Prostate gland (tissue), 2 donors: ENCODE data around the gene INTS14.

Source experiments
- CTCF ChIP-seq, 4 experiments: fragments of 200-600 bp in 2 of 4; fragments of 450-650 bp in 2 of 4; sonication (generic) in 2 of 4; IDR thresholded peaks; 1 replicate in 3 of 4; 2 replicates in 1 of 4; pipeline ENCODE4 v1.5.1; 2016 to 2019; ENCODE audit warnings: antibody characterized with exemption in 4 of 4, mild to moderate bottlenecking in 2 of 4, moderate library complexity in 2 of 4
- POLR2A ChIP-seq: fragments of 450-650 bp; IDR thresholded peaks from one replicate; pipeline ENCODE4 v1.6.1; 2016; ENCODE audit warnings: antibody characterized with exemption, mild to moderate bottlenecking
- POLR2AphosphoS5 ChIP-seq: sonication (generic); formaldehyde crosslinking; IDR thresholded peaks from one replicate; pipeline ENCODE4 v1.6.1; 2017; ENCODE audit warnings: antibody characterized with exemption

- no peak for TF ChIP-seq POLR2A
- no peak for TF ChIP-seq POLR2AphosphoS5
- TF ChIP-seq CTCF (IDR thresholded peaks at IDR 0.05), result no peak
Observed at GRCh38 chr15:65576664-65577063, 34.3 kb downstream of the INTS14 start.
